Neural progenitor cell (in vitro differentiated cells): Measurements from ENCODE around the gene PDIA2. TPM values are rescaled to one million over a fixed set of nuclear protein-coding genes. Genes with fewer than 3 reads are reported as not detected.

Experiments
- DNase-seq: peaks from one replicate; pipeline ENCODE4 v3.0.0-alpha.2; 2016; ENCODE audit warnings: low spot score
- H2AFZ ChIP-seq: fragments of 200-600 bp; sonication (generic); replicated peaks from 2 replicates; pipeline ENCODE4 v1.6.1; 2016; ENCODE audit warnings: antibody characterized with exemption
- H3F3A ChIP-seq: fragments of 200-600 bp; sonication (generic); 2 replicates; pipeline ENCODE4 v1.6.1; 2016; ENCODE audit warnings: antibody characterized with exemption, low read depth
- H3K27ac ChIP-seq: fragments of 200-600 bp; sonication (generic); 2 replicates; pipeline ENCODE4 v1.5.1; 2016; ENCODE audit warnings: mild to moderate bottlenecking
- H3K27me3 ChIP-seq: fragments of 200-600 bp; sonication (generic); 2 replicates; pipeline ENCODE4 v1.6.1; 2016; ENCODE audit warnings: mild to moderate bottlenecking, moderate library complexity
- H3K36me3 ChIP-seq: fragments of 200-600 bp; sonication (generic); 2 replicates; pipeline ENCODE4 v1.5.1; 2016
- H3K4me1 ChIP-seq: fragments of 200-600 bp; sonication (generic); 2 replicates; pipeline ENCODE4 v1.6.1; 2016; ENCODE audit warnings: mixed run types
- H3K4me2 ChIP-seq: fragments of 200-600 bp; sonication (generic); 2 replicates; pipeline ENCODE4 v1.6.1; 2016
- H3K4me3 ChIP-seq: fragments of 200-600 bp; sonication (generic); 2 replicates; pipeline ENCODE4 v1.5.1; 2016
- H3K79me2 ChIP-seq: fragments of 200-600 bp; sonication (generic); 2 replicates; pipeline ENCODE4 v1.6.1; 2016; ENCODE audit warnings: low read depth
- H3K9ac ChIP-seq: fragments of 200-600 bp; sonication (generic); 2 replicates; pipeline ENCODE4 v1.6.1; 2016
- H3K9me3 ChIP-seq: fragments of 200-600 bp; sonication (generic); 2 replicates; pipeline ENCODE4 v1.5.1; 2016; ENCODE audit warnings: low read depth
- H4K20me1 ChIP-seq: fragments of 200-600 bp; sonication (generic); 2 replicates; pipeline ENCODE4 v1.6.1; 2016; ENCODE audit warnings: low read depth
- H3K27ac Mint-ChIP-seq: 3 replicates; pipeline ENCODE4 v1.8.0; 2021; ENCODE audit warnings: mixed read lengths
- H3K27me3 Mint-ChIP-seq: 2 replicates; pipeline ENCODE4 v1.8.0; 2022; ENCODE audit warnings: low read depth, mild to moderate bottlenecking, inconsistent platforms, moderate library complexity, mixed read lengths; ENCODE audit not compliant: insufficient read depth
- H3K36me3 Mint-ChIP-seq: 3 replicates; pipeline ENCODE4 v1.8.0; 2021; ENCODE audit warnings: mixed read lengths
- H3K4me1 Mint-ChIP-seq: 3 replicates; pipeline ENCODE4 v1.8.0; 2021; ENCODE audit warnings: mixed read lengths
- H3K4me3 Mint-ChIP-seq: 3 replicates; pipeline ENCODE4 v1.8.0; 2021; ENCODE audit warnings: mild to moderate bottlenecking, moderate library complexity, mixed read lengths
- H3K9me3 Mint-ChIP-seq: 3 replicates; pipeline ENCODE4 v1.8.0; 2020; ENCODE audit warnings: mixed read lengths
- EZH2 ChIP-seq: fragments of 200-600 bp; sonication (generic); IDR thresholded peaks from 2 replicates; pipeline ENCODE4 v1.6.1; 2017; ENCODE audit warnings: antibody characterized with exemption, mild to moderate bottlenecking, moderate library complexity
- EZH2phosphoT487 ChIP-seq: fragments of 200-600 bp; sonication (generic); IDR thresholded peaks from 2 replicates; pipeline ENCODE4 v1.6.1; 2017; ENCODE audit warnings: antibody characterized with exemption
- total RNA-seq: library from RNA; depleted of rRNA; stranded (reverse); fragments of >200 nt; gene quantifications from 2 replicates; pipeline ENCODE4 v1.2.3, GENCODE V29; 2015; ENCODE audit warnings: low replicate concordance
- TF ChIP-seq, protein P1 (sequence below): fragments of 200-600 bp; sonication (generic); IDR thresholded peaks from 2 replicates; pipeline ENCODE4 v1.5.1; 2017; ENCODE audit warnings: antibody characterized with exemption, mild to moderate bottlenecking

The PDIA2 gene, protein sequence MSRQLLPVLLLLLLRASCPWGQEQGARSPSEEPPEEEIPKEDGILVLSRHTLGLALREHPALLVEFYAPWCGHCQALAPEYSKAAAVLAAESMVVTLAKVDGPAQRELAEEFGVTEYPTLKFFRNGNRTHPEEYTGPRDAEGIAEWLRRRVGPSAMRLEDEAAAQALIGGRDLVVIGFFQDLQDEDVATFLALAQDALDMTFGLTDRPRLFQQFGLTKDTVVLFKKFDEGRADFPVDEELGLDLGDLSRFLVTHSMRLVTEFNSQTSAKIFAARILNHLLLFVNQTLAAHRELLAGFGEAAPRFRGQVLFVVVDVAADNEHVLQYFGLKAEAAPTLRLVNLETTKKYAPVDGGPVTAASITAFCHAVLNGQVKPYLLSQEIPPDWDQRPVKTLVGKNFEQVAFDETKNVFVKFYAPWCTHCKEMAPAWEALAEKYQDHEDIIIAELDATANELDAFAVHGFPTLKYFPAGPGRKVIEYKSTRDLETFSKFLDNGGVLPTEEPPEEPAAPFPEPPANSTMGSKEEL
- 0.53 TPM in 1 of 2 replicates, not detected in the other for total RNA-seq

GRCh38 chr16:283033-283805 is at the start of gene PDIA2:
PDIA2 (plus strand) TSS chr16:283164; CDS start chr16:283170, 6 bp downstream.
- peaks cover 9% of the 10 kb centered on the region for H3K36me3 Mint-ChIP-seq
- Histone ChIP-seq H3K9me3 (no peaks in the 10 kb centered on the region), H3K4me1 (peaks cover 11% of the 10 kb centered on the region), H4K20me1 (peaks cover 11% of the 10 kb centered on the region), H3K36me3 (no peaks in the 10 kb centered on the region), H3K79me2 (no peaks in the 10 kb centered on the region), H2AFZ (no peak within 1 kb of the TSS), H3K4me3 (no peak within 1 kb of the TSS), H3K9ac (no peak within 1 kb of the TSS), H3K27ac (no peak within 1 kb of the TSS), H3F3A (peaks cover 18% of the 10 kb centered on the region), H3K27me3 (peaks cover 41% of the 10 kb centered on the region), H3K4me2 (no peak within 1 kb of the TSS)
- no peak for DNase-seq
- H3K4me1 Mint-ChIP-seq = peaks cover 3% of the 10 kb centered on the region
- H3K27me3 Mint-ChIP-seq = peaks cover 9% of the 10 kb centered on the region
- peaks cover 5% of the 10 kb centered on the region for H3K9me3 Mint-ChIP-seq
- no peak within 1 kb of the TSS for H3K27ac Mint-ChIP-seq
- TF ChIP-seq, protein P1, sequence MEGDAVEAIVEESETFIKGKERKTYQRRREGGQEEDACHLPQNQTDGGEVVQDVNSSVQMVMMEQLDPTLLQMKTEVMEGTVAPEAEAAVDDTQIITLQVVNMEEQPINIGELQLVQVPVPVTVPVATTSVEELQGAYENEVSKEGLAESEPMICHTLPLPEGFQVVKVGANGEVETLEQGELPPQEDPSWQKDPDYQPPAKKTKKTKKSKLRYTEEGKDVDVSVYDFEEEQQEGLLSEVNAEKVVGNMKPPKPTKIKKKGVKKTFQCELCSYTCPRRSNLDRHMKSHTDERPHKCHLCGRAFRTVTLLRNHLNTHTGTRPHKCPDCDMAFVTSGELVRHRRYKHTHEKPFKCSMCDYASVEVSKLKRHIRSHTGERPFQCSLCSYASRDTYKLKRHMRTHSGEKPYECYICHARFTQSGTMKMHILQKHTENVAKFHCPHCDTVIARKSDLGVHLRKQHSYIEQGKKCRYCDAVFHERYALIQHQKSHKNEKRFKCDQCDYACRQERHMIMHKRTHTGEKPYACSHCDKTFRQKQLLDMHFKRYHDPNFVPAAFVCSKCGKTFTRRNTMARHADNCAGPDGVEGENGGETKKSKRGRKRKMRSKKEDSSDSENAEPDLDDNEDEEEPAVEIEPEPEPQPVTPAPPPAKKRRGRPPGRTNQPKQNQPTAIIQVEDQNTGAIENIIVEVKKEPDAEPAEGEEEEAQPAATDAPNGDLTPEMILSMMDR = no peak
- TF ChIP-seq EZH2 = no peak
- no peak for TF ChIP-seq EZH2phosphoT487
- H3K4me3 Mint-ChIP-seq = no peak within 1 kb of the TSS

GRCh38 chr16:234468-235305 is 48.3 kb upstream of the PDIA2 start, which contains the start of gene FAM234A:
FAM234A (plus strand) TSS chr16:234821; CDS start chr16:254414, 19,593 bp downstream.
- Histone ChIP-seq H3K79me2 (peaks cover 44% of the 10 kb centered on the region), H3F3A (peaks cover 24% of the 10 kb centered on the region), H3K9me3 (no peaks in the 10 kb centered on the region), H3K9ac (peak within 1 kb of the TSS; percentile 76), H4K20me1 (peaks cover 8% of the 10 kb centered on the region), H3K4me3 (peak within 1 kb of the TSS; percentile 79), H3K36me3 (no peaks in the 10 kb centered on the region), H3K27ac (peak within 1 kb of the TSS; percentile 86), H2AFZ (peak within 1 kb of the TSS; percentile 96), H3K4me1 (no peaks in the 10 kb centered on the region), H3K27me3 (no peaks in the 10 kb centered on the region), H3K4me2 (peak within 1 kb of the TSS; percentile 79)
- H3K36me3 Mint-ChIP-seq = peaks cover 7% of the 10 kb centered on the region
- H3K27me3 Mint-ChIP-seq = peaks cover 6% of the 10 kb centered on the region
- DNase-seq = peak; percentile 99
- peak within 1 kb of the TSS; percentile 94 for H3K27ac Mint-ChIP-seq
- peaks cover 2% of the 10 kb centered on the region for H3K9me3 Mint-ChIP-seq
- peaks cover 14% of the 10 kb centered on the region for H3K4me1 Mint-ChIP-seq
- H3K4me3 Mint-ChIP-seq = peak within 1 kb of the TSS; percentile 99
- TF ChIP-seq, protein P1 = peak; percentile 58
- TF ChIP-seq EZH2 (no peak), EZH2phosphoT487 (no peak)

DNA sequence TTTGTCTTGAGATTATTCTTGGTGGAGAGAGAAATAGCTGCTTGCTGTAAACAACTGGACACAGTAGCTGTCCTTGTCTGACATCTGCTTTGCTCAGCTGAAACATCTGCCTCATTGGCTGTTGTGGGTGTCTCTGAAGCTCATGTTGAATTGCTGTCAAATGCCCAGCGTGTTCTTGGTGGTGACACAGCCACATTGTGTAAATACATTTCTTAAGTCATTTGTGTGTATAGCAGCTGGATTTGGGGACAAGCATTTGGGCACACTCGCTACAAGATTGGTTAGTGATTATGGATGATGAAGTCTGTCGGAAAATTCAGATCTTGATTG is 43.1 kb upstream of the PDIA2 start:
- Mint-ChIP-seq H3K4me1 (peaks cover 16% of the 10 kb centered on the region), H3K27me3 (peaks cover 3% of the 10 kb centered on the region), H3K27ac (no peak overlapping the region), H3K9me3 (peaks cover 2% of the 10 kb centered on the region), H3K4me3 (peak overlapping the region; percentile 2), H3K36me3 (peaks cover 18% of the 10 kb centered on the region)
- peaks cover 13% of the 10 kb centered on the region for H3F3A ChIP-seq
- H3K4me2 ChIP-seq = no peak overlapping the region
- H3K4me3 ChIP-seq = no peak overlapping the region
- H3K27ac ChIP-seq = no peak overlapping the region
- TF ChIP-seq EZH2 (no peak), EZH2phosphoT487 (no peak)
- TF ChIP-seq, protein P1 = no peak
- no peak overlapping the region for H2AFZ ChIP-seq
- H3K79me2 ChIP-seq = peaks cover 93% of the 10 kb centered on the region
- H3K9ac ChIP-seq = no peak overlapping the region
- DNase-seq = no peak
- H3K4me1 ChIP-seq = no peaks in the 10 kb centered on the region
- peaks cover 28% of the 10 kb centered on the region for H4K20me1 ChIP-seq
- H3K36me3 ChIP-seq = no peaks in the 10 kb centered on the region
- H3K9me3 ChIP-seq = no peaks in the 10 kb centered on the region
- H3K27me3 ChIP-seq = no peaks in the 10 kb centered on the region
